IMR-90 (cell line): Measurements from ENCODE around the gene SOX9. TPM values are rescaled to one million over a fixed set of nuclear protein-coding genes. Genes with fewer than 3 reads are reported as not detected.

Source experiments
- ATAC-seq: fragments of 200-7000 bp; cut with Tn5 transposase; 2 replicates; pipeline ENCODE4 v1.9.1; 2020; ENCODE audit warnings: low read depth, mild to moderate bottlenecking, moderate library complexity
- BruUV-seq: library from RNA; stranded (reverse); fragments of 400-500 nt; replicated peaks from 2 replicates; lab custom pipeline; 2021; lab: Mats Ljungman, UMichigan
- CTCF ChIA-PET: fragments of 300-600 bp; formaldehyde crosslinking; extraction: SDS; loops from one replicate; lab custom pipeline; 2021; ENCODE audit warnings: antibody characterized with exemption; lab: Yijun Ruan, JAX
- POLR2A ChIA-PET: fragments of 300-600 bp; sonication (Branson Sonifier 250); formaldehyde crosslinking; loops from one replicate; lab custom pipeline; 2022; ENCODE audit warnings: antibody characterized with exemption; ENCODE audit not compliant: unreplicated experiment; lab: Charles Lee
- DNase-seq: peaks from one replicate; pipeline ENCODE4 v3.0.0; 2013
- H2AFZ ChIP-seq: replicated peaks from 2 replicates; pipeline ENCODE3; 2013; ENCODE audit warnings: low read length, mild to moderate bottlenecking; ENCODE audit not compliant: poor library complexity
- H2AK5ac ChIP-seq: 2 replicates; pipeline ENCODE4 v1.6.1; 2013; ENCODE audit warnings: low read depth, low read length, inconsistent platforms
- H2AK9ac ChIP-seq: replicated peaks from 2 replicates; pipeline ENCODE3; 2013; ENCODE audit warnings: mild to moderate bottlenecking, low read depth, low read length, moderate library complexity; ENCODE audit not compliant: poor library complexity
- H2BK120ac ChIP-seq: 2 replicates; pipeline ENCODE4 v1.6.1; 2013; ENCODE audit warnings: low read depth, low read length, inconsistent platforms
- H2BK15ac ChIP-seq: 3 replicates; pipeline ENCODE4 v1.6.1; 2013; ENCODE audit warnings: low read depth, low read length, inconsistent platforms
- H2BK20ac ChIP-seq: 2 replicates; pipeline ENCODE4 v1.6.1; 2013; ENCODE audit warnings: low read depth, mild to moderate bottlenecking, inconsistent platforms, low read length, moderate library complexity
- H2BK5ac ChIP-seq: 2 replicates; pipeline ENCODE4 v1.6.1; 2013; ENCODE audit warnings: mild to moderate bottlenecking, low read depth, low read length, inconsistent platforms; ENCODE audit not compliant: poor library complexity, severe bottlenecking
- H3K14ac ChIP-seq: replicated peaks from 2 replicates; pipeline ENCODE4 v1.6.1; 2013; ENCODE audit warnings: low read depth, low read length, inconsistent platforms
- H3K18ac ChIP-seq: 2 replicates; pipeline ENCODE4 v1.6.1; 2013; ENCODE audit warnings: low read depth, low read length, control low read depth
- H3K23ac ChIP-seq: 2 replicates; pipeline ENCODE4 v1.6.1; 2013; ENCODE audit warnings: low read depth, low read length, inconsistent platforms
- H3K27ac ChIP-seq: 2 replicates; pipeline ENCODE4 v1.5.1; 2013; ENCODE audit warnings: mild to moderate bottlenecking, control low read depth, low read length; ENCODE audit not compliant: insufficient read depth
- H3K27me3 ChIP-seq: 2 replicates; pipeline ENCODE4 v1.6.1; 2013; ENCODE audit warnings: low read length; ENCODE audit not compliant: control insufficient read depth, insufficient read depth
- H3K36me3 ChIP-seq: 2 replicates; pipeline ENCODE4 v1.6.1; 2013; ENCODE audit warnings: low read length, mixed read lengths; ENCODE audit not compliant: control insufficient read depth, insufficient read depth
- H3K4ac ChIP-seq: 2 replicates; pipeline ENCODE4 v1.6.1; 2013; ENCODE audit warnings: low read depth, low read length, inconsistent platforms
- H3K4me1 ChIP-seq: 2 replicates; pipeline ENCODE4 v1.6.1; 2013; ENCODE audit warnings: low read length, mixed read lengths; ENCODE audit not compliant: control insufficient read depth, insufficient read depth
- H3K4me2 ChIP-seq: 2 replicates; pipeline ENCODE4 v1.6.1; 2013; ENCODE audit warnings: low read depth, mild to moderate bottlenecking, control low read depth, low read length, moderate library complexity
- H3K4me3 ChIP-seq: 2 replicates; pipeline ENCODE4 v1.5.1; 2013; ENCODE audit warnings: low read depth, mild to moderate bottlenecking, control low read depth, low read length, moderate library complexity; ENCODE audit not compliant: insufficient read depth
- H3K56ac ChIP-seq: 2 replicates; pipeline ENCODE4 v1.6.1; 2013; ENCODE audit warnings: low read length, inconsistent platforms; ENCODE audit not compliant: insufficient read depth; ENCODE audit errors: extremely low read depth
- H3K79me1 ChIP-seq, 2 experiments: 2 replicates each; pipeline ENCODE4 v1.6.1; 2013; ENCODE audit warnings: low read length in 2 of 2, inconsistent platforms in 1 of 2, low read depth in 1 of 2
- H3K9ac ChIP-seq: 2 replicates; pipeline ENCODE4 v1.6.1; 2013; ENCODE audit warnings: low read depth, low read length, control low read depth
- H3K9me1 ChIP-seq: 2 replicates; pipeline ENCODE4 v1.6.1; 2013; ENCODE audit warnings: low read length, inconsistent platforms; ENCODE audit not compliant: insufficient read depth
- H3K9me3 ChIP-seq: 2 replicates; pipeline ENCODE4 v1.6.1; 2013; ENCODE audit warnings: low read length; ENCODE audit not compliant: control insufficient read depth, insufficient read depth
- H4K20me1 ChIP-seq: 2 replicates; pipeline ENCODE4 v1.6.1; 2013; ENCODE audit warnings: low read length, inconsistent platforms; ENCODE audit not compliant: insufficient read depth
- H4K5ac ChIP-seq: 2 replicates; pipeline ENCODE4 v1.6.1; 2013; ENCODE audit warnings: mild to moderate bottlenecking, low read depth, low read length, control low read depth
- H4K8ac ChIP-seq, 2 experiments: 2 replicates each; pipeline ENCODE4 v1.6.1; 2013; ENCODE audit warnings: low read depth in 2 of 2, low read length in 2 of 2, control low read depth in 1 of 2, inconsistent platforms in 1 of 2
- H4K91ac ChIP-seq: 2 replicates; pipeline ENCODE4 v1.6.1; 2013; ENCODE audit warnings: low read depth, low read length, inconsistent platforms; ENCODE audit not compliant: insufficient read depth
- CEBPB ChIP-seq: IDR thresholded peaks from 2 replicates; pipeline ENCODE4 v1.6.1; 2012; ENCODE audit warnings: low read depth, low read length, improper control_type of control experiment
- CHD1 ChIP-seq: IDR thresholded peaks from 2 replicates; pipeline ENCODE4 v1.6.1; 2012; ENCODE audit warnings: low read depth, low read length, improper control_type of control experiment
- FOS ChIP-seq: fragments of 150-350 bp; IDR thresholded peaks from 2 replicates; pipeline ENCODE4 v1.6.1; 2016; ENCODE audit warnings: low read depth, low read length
- MAFK ChIP-seq: IDR thresholded peaks from 2 replicates; pipeline ENCODE4 v1.6.1; 2012; ENCODE audit warnings: low read depth, low read length, improper control_type of control experiment
- MXI1 ChIP-seq: IDR thresholded peaks from 2 replicates; pipeline ENCODE4 v1.6.1; 2012; ENCODE audit warnings: low read depth, mild to moderate bottlenecking, low read length, moderate library complexity, borderline replicate concordance
- NFE2L2 ChIP-seq: fragments of 150-350 bp; IDR thresholded peaks from 2 replicates; pipeline ENCODE4 v1.6.1; 2016; ENCODE audit warnings: low read depth, mild to moderate bottlenecking, low read length
- POLR2A ChIP-seq: IDR thresholded peaks from 2 replicates; pipeline ENCODE4 v1.6.1; 2012; ENCODE audit warnings: mild to moderate bottlenecking, low read depth, low read length
- RAD21 ChIP-seq: IDR thresholded peaks from 2 replicates; pipeline ENCODE4 v1.6.1; 2012; ENCODE audit warnings: low read length, improper control_type of control experiment
- RCOR1 ChIP-seq: IDR thresholded peaks from 2 replicates; pipeline ENCODE4 v1.6.1; 2012; ENCODE audit warnings: mild to moderate bottlenecking, low read length, improper control_type of control experiment; ENCODE audit not compliant: insufficient replicate concordance
- SMC3 ChIP-seq: fragments of 150-350 bp; IDR thresholded peaks from 2 replicates; pipeline ENCODE4 v1.6.1; 2016; ENCODE audit warnings: low read depth, mild to moderate bottlenecking, antibody characterized with exemption, low read length, moderate library complexity
- WGBS, 2 experiments: methylation state at CpG; one replicate each; pipeline versions ENCODE4 v1.1.5 to v1.1.7; 2013; ENCODE audit warnings: missing lambda C conversion rate in 2 of 2; ENCODE audit not compliant: insufficient read length in 1 of 2; ENCODE audit errors: extremely low coverage in 2 of 2; 5-methylcytosine and 5-hydroxymethylcytosine counted together
- dilution Hi-C: fragments of 300-500 bp; cut with HindIII; formaldehyde crosslinking; loops from one replicate; pipeline ENCODE4 v1.14.3; 2018; ENCODE audit warnings: low sequenced_read_pairs; ENCODE audit not compliant: unreplicated experiment
- in situ Hi-C: fragments of 300-500 bp; cut with MboI; formaldehyde crosslinking; loops from 3 replicates; pipeline ENCODE4 v1.14.3; 2019; ENCODE audit warnings: low sequenced_read_pairs, inconsistent platforms, mixed read lengths
- intact Hi-C: fragments of 100-400 bp; cut with micrococcal nuclease; formaldehyde crosslinking; loops from 2 replicates; pipeline ENCODE4 v1.10.0; 2022
- polyA plus RNA-seq, 3 experiments: library from polyadenylated mRNA; depleted of rRNA; stranded (reverse); fragments of >200 nt; gene quantifications; 2 replicates each; pipeline ENCODE4 v1.2.3, GENCODE V29; 2012; ENCODE audit warnings: low replicate concordance in 1 of 3
- total RNA-seq: library from RNA; depleted of rRNA; stranded (reverse); fragments of >200 nt; gene quantifications from 2 replicates; pipeline ENCODE4 v1.2.3, GENCODE V29; 2012
- TF ChIP-seq, protein P1 (sequence below): conservative IDR thresholded peaks from 2 replicates; pipeline ENCODE4 v1.5.1; 2012; ENCODE audit warnings: mild to moderate bottlenecking, low read depth, low read length, improper control_type of control experiment
- TF ChIP-seq, protein P2 (sequence below): fragments of 150-350 bp; IDR thresholded peaks from 2 replicates; pipeline ENCODE4 v1.6.1; 2017; ENCODE audit warnings: mild to moderate bottlenecking, antibody characterized with exemption, low read length, low read depth
- TF ChIP-seq, protein P3 (sequence below): fragments of 150-350 bp; IDR thresholded peaks from 2 replicates; pipeline ENCODE4 v1.6.1; 2016; ENCODE audit warnings: low read depth, mild to moderate bottlenecking, low read length, moderate library complexity, borderline replicate concordance

Gene SOX9
- total and polyA plus RNA-seq, 2 of the 4 experiments (the other 2 are of a cell fraction): 4.1 to 12.7 TPM

DNA sequence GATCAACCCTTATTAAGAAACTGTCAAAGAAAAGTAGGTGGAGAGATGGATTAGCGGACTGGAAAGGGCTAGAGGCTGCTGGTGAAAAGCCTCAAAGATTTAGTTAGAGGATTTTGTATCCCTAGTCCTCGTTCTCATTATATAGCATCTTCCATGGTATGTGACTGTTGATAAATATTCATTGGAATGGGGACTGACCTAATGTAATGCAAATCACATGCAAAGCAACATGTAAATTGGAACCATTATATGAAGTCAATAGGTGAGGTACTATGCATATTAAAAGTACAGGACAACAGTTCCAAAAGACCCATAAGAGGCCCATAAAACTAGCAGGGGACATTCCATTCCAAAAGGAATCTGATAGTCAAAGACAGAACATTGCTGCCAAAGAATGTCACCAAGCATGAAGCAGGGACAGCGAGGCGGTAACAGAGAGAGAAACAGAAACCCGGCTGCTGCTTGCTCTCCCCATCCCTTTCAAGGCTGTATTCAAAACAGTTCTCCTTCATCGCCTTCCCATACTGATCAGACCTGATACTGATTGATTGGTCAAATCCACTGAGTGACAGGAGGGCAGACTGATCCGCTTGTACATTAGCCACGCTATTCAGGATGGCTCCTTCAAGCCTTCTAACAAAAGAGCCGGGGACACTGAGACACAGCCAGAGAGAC, 44.5 kb downstream of the SOX9 start:
- no peaks in the 10 kb centered on the region for H3K4me1 ChIP-seq
- no peak overlapping the region for H3K27ac ChIP-seq
- no peak for TF ChIP-seq FOS
- TF ChIP-seq CHD1: no peak
- TF ChIP-seq RCOR1: no peak
- TF ChIP-seq, protein P1, sequence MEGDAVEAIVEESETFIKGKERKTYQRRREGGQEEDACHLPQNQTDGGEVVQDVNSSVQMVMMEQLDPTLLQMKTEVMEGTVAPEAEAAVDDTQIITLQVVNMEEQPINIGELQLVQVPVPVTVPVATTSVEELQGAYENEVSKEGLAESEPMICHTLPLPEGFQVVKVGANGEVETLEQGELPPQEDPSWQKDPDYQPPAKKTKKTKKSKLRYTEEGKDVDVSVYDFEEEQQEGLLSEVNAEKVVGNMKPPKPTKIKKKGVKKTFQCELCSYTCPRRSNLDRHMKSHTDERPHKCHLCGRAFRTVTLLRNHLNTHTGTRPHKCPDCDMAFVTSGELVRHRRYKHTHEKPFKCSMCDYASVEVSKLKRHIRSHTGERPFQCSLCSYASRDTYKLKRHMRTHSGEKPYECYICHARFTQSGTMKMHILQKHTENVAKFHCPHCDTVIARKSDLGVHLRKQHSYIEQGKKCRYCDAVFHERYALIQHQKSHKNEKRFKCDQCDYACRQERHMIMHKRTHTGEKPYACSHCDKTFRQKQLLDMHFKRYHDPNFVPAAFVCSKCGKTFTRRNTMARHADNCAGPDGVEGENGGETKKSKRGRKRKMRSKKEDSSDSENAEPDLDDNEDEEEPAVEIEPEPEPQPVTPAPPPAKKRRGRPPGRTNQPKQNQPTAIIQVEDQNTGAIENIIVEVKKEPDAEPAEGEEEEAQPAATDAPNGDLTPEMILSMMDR: no peak
- TF ChIP-seq MAFK: no peak
- TF ChIP-seq POLR2A: no peak
- TF ChIP-seq, protein P2, sequence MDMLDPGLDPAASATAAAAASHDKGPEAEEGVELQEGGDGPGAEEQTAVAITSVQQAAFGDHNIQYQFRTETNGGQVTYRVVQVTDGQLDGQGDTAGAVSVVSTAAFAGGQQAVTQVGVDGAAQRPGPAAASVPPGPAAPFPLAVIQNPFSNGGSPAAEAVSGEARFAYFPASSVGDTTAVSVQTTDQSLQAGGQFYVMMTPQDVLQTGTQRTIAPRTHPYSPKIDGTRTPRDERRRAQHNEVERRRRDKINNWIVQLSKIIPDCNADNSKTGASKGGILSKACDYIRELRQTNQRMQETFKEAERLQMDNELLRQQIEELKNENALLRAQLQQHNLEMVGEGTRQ: no peak
- TF ChIP-seq SMC3: no peak
- TF ChIP-seq, protein P3, sequence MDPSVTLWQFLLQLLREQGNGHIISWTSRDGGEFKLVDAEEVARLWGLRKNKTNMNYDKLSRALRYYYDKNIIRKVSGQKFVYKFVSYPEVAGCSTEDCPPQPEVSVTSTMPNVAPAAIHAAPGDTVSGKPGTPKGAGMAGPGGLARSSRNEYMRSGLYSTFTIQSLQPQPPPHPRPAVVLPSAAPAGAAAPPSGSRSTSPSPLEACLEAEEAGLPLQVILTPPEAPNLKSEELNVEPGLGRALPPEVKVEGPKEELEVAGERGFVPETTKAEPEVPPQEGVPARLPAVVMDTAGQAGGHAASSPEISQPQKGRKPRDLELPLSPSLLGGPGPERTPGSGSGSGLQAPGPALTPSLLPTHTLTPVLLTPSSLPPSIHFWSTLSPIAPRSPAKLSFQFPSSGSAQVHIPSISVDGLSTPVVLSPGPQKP: no peak
- TF ChIP-seq CEBPB: no peak
- no peak for TF ChIP-seq RAD21
- TF ChIP-seq NFE2L2: no peak
- TF ChIP-seq MXI1: no peak
- no peak overlapping the region for H2BK20ac ChIP-seq
- H2BK120ac ChIP-seq: no peak overlapping the region
- H4K5ac ChIP-seq: no peak overlapping the region
- no peak overlapping the region for H3K4me3 ChIP-seq
- CTCF ChIA-PET: no interaction called here
- no peak overlapping the region for H3K4ac ChIP-seq
- no peak overlapping the region for H3K18ac ChIP-seq
- H2BK5ac ChIP-seq: no peak overlapping the region
- BruUV-seq: no TSS peak
- H3K9me1 ChIP-seq: no peaks in the 10 kb centered on the region
- dilution Hi-C loops (no loop called here), intact Hi-C loops (no loop called here), in situ Hi-C loops (no loop called here)
- H2AFZ ChIP-seq: no peak overlapping the region
- no peaks in the 10 kb centered on the region for H3K9me3 ChIP-seq
- no peak for ATAC-seq
- no peaks in the 10 kb centered on the region for H3K79me1 ChIP-seq
- no peak overlapping the region for H3K14ac ChIP-seq
- no peak overlapping the region for H3K4me2 ChIP-seq
- no peak overlapping the region for H2BK15ac ChIP-seq
- H4K91ac ChIP-seq: no peak overlapping the region
- no peaks in the 10 kb centered on the region; the same call in 1 of the 2 replicates for H3K27me3 ChIP-seq
- POLR2A ChIA-PET: interaction anchor here (0.5 kb wide), 1 partner anchor 1063 kb away, joined by 4 read pairs; no protein-coding TSS in a partner anchor
- DNase-seq: no peak
- no peaks in the 10 kb centered on the region for H4K20me1 ChIP-seq
- 93% methylated on average over 4 of the region's 9 CpGs; no CpG with 5 or more reads in 1 of the 2 experiments for WGBS, 2 experiments
- no peaks in the 10 kb centered on the region for H3K36me3 ChIP-seq
- H2AK9ac ChIP-seq: no peak overlapping the region
- no peak overlapping the region for H4K8ac ChIP-seq
- H3K23ac ChIP-seq: no peak overlapping the region
- no peak overlapping the region for H3K56ac ChIP-seq
- H3K9ac ChIP-seq: no peak overlapping the region
- no peak overlapping the region for H2AK5ac ChIP-seq
